SIG-M5 (cell line): Measurements from ENCODE around the gene SLCO4A1.

Experiments
- DNase-seq: peaks from one replicate; lab custom pipeline; 2025; lab: John Stamatoyannopoulos, UW

The SLCO4A1 gene

DNA sequence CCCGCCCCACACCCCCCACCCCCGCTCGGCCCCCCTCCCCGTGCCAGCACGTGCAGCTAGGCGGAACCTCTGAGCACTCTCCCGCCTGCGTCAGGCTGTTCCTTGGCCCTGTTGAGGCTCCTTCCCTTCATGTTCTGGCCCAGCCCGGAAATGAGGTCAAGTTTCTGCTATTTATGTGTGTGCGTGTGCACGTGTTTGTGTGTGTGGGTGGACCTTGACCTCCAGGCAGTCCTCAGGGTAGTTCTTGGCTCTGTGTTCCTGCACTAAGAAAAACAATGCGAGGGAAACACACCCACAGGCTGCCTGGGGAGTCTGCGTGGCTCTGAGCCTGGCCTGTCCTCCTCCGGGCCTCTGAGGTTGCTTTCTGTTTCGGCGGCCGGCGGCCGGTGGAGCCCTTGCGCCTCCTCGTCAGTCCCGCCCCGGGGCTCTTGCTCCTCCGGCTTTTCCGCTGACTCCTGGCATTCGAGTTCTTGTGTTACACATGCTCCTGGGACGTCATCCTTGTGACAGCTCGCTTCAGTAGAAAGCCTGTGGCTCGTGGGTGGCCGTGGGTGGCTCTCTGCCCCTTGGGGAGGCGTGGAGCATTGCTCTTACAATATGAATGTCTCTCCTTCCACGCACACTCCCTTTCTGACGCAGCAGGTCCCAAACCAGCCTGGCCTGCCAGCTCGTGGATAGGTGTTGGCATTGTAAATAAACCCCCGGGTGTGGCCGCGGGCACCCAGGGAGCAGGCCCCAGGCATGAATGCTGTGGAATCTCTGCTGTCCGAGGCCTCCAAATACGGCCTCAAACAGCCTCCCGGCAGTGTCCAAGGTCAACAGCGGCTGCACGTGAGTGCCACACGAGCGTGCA lies 10.0 kb downstream of the SLCO4A1 start:
- DNase-seq: no peak

DNA sequence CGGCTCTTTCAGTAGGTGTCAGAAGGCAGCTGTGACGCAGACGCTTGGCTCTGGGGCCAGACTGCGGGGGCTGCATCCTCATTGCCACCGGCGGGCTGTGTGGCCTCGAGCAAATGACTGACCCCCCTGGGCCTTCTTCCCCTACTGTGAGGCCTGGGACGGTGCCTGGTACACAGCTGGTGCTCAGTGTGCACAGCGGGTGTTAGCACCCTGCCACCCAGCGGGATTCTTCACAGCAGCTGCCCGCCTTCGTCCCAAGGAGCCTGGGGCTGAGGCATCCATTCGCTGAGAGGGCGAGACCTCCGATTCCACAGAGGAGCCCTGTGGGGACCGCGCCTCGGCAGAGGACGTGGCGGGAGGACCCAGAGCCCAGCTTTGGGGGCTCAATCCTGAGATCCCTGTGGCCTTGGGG lies 10.6 kb downstream of the SLCO4A1 start:
- DNase-seq: no peak

DNA sequence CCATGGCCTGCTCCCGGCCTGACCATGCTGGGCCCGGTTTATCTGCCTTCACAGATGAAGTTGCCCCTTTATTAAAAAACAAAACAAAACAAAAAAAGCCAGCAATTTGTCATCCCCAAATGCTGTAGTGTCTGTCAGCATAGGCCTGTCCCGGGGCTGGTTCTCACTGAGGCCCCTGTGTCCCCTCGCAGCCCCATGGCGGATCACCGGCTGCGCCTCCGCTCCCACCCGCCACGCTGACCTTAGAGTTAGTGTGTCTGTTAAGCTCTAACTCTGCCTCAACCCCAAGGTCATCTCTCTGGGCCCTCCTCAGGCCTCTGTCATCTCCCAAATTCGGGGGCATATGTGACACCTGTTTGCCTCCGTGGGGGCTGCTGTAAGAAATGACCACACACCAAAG lies 11.1 kb downstream of the SLCO4A1 start:
- DNase-seq: no peak

DNA sequence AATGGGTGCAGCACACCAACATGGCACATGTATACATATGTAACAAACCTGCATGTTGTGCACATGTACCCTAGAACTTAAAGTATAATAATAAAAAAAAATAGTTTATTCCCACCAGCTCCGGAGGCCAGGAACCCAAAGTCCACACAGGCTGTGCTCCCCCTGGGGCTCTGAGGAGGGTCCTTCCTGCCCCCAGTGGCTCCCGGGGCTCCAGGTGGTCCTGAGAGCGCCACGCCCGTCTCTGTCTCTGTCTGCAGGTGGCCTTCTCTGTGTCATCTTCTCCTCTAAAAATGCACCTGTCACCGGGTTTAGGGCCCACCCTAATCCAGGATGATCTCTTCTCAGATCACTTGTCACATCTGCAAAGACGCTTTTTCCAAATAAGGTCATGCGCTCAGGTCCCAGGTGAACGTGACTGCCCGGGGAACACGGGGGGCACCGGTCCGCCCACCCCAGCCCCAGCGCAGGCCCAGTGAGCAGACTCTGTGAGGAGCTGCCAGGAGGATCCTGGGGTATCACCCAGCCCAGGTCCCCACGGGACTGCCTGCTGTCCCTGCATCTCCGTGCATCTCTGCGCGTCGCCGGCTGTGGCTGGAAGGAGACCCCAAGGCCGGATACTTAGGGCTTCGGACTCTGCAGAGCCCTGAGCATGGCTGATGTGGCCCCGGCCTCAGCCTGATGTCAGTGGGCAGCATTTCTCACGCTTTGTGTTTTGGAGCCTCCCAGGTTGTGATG lies 11.8 kb downstream of the SLCO4A1 start:
- DNase-seq: no peak

DNA sequence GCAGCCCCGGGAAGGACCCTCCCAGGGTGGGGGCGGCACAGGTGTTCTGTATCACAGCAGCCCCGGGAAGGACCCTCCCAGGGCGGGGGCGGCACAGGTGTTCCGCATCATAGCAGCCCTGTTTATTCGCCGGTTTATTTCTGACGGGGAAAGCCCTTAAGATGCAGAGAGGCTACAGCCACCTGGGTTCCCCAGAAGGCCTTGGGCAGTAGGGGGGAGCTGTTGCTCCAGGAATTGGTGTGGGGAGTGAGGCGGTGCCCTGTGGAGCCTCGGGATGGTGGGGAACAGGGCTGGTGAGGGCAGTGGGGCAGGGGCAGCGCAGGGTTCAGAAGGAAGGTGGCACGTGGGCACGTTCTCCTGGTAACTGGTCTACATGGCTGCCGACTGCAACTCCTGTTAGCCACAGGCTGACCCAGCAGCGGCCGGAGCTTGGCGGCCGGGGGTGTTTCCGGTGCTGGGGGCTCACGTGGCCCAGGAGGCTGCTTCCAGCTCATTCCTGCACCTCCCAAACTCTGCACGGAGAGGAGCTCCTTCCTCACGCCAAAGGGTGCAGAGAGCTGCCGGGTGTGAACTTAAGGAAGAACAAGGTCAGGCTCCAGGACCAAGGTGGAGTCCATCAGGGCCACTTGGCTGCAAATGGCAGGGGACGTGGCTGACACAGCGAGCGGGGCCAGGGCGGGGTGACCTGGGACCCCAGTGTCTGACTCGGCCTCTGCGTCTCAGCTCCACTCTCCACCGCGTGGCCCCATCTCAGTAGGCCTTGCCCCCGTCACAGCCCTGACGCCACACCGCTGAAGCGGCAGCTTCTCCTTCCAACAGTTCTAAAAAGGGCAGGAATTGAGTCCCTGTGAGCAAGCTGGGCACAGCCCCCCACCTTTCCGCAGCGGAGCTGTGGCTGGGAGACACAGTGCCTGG lies 13.2 kb downstream of the SLCO4A1 start:
- DNase-seq: no peak

GRCh38 chr20:62656197-62656918 lies 14.1 kb downstream of the SLCO4A1 start:
- no peak for DNase-seq

DNA sequence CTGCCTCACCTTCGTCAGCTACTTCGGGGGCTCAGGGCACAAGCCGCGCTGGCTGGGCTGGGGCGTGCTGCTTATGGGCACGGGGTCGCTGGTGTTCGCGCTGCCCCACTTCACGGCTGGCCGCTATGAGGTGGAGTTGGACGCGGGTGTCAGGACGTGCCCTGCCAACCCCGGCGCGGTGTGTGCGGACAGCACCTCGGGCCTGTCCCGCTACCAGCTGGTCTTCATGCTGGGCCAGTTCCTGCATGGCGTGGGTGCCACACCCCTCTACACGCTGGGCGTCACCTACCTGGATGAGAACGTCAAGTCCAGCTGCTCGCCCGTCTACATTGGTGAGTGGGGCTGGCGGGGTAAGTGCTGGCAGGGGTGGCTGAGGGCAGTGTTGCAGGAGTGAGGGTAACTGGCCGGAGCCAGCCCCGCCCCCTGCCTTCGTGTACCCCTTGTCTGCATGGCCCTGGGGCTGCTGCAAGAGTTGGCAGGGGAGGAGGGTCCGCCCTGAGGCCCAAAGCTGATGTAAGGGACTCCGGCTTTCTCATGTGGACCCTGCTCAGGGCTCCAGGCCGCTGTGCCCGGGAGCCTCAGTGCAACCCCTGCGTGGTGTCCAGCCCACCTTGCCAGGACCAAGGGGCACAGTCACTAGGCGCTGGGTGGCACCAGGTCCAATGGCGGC lies 14.8 kb downstream of the SLCO4A1 start:
- DNase-seq: no peak

DNA sequence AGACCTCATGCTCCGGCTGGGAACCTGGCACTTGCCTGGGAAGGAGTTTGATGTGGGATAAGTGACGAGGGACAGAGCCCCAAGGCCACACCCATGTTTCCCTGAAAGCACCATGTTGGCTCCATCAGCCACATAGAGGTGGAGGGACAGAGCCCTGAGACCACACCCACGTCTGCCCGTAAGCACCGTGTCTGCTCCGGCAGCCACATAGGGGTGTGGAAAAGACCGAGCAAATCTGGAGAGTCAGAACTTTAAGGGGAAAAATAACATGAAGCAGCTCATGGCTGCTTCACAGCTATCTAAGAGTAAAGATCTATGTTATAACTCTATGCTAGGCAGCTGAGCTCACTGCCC lies 15.3 kb downstream of the SLCO4A1 start:
- DNase-seq: no peak

GRCh38 chr20:62657956-62658355 lies 15.7 kb downstream of the SLCO4A1 start:
- DNase-seq: no peak

GRCh38 chr20:62658593-62659178 lies 16.4 kb downstream of the SLCO4A1 start:
- no peak for DNase-seq

DNA sequence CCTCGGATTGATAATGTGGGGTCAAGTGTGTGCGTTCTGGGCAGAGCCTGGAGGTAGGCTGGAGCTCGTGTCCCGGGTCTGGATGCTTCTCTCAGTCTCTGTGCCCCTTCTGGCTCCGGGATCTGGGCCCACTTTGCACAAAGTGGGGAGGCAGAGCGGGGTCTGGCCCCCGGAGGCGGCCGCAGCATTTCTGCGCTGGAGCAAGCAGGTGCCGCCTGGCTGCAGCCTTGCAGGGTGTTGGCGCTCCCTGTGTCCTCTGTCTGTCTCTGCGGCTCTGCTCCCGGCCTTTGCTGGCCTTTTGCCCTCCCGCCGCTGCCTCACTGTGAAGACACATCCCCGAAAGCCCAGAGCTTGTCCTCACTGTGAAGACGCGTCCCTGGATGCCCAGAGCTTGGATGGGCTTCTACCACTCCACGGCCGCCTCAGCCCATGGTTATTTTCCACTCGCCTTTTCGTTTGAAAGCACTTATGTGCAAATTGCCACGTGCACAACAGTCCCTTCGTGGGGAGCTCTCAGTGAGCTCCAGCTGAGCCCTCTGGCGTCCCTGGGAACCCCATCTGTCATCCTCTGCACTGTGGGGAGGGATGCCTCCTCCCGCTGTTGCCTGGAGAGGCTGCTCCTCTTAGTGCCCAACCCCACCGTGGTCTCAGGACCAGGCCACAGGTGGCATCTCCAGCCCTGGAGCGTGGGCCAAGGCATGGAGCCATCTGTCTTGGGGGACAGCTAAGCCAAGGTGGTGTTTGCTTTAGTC lies 17.4 kb downstream of the SLCO4A1 start:
- no peak for DNase-seq

GRCh38 chr20:62660240-62660615 lies 17.9 kb downstream of the SLCO4A1 start:
- DNase-seq: no peak

- no peak for DNase-seq
Measured at GRCh38 chr20:62660768-62661167, 18.5 kb downstream of the SLCO4A1 start.

DNA sequence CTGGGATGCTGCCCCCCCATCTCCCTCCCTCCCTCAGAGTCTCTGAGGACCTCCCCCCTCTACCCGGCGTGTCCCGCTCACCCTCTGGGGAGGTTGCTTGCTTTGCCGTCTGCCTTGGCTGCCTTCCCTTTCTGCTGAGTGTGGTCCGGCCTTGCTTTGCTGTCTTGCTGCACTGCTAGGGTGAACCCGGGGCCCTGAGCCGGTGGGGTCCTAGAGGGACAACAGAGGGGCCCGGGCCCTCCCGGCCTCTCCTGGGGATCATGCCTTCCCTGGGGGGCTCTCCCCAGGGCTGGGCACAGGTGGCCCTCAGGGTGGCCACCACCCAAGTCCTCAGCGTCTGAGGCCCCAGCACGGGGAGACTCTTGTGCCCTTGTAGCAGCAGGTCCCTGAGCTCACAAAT lies 19.3 kb downstream of the SLCO4A1 start:
- no peak for DNase-seq

DNA sequence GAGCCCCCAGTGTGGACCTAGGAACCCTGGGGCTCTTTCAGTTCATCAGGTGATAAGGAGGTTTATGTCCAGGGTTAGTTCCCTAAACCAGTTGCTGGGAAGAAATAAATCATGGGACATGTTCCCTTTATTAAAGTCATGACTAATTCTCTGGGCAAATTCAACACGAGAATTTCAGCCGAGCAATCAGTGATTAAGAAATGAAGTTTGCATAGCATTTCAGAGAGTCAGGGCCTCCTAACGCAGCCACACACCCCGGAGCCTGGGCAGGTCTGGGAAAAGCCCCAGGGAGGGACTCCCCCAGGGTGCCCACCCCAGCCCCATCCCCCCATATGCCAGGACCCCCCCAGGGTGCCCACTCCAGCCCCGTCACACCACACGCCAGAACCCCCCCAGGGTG lies 20.1 kb downstream of the SLCO4A1 start:
- DNase-seq: no peak

GRCh38 chr20:62663145-62664018 lies 21.1 kb downstream of the SLCO4A1 start:
- no peak for DNase-seq

GRCh38 chr20:62664019-62664971 lies 22.0 kb downstream of the SLCO4A1 start:
- no peak for DNase-seq
